Activated CD4-positive, alpha-beta T cell treated with anti-CD3 and anti-CD28 coated beads, Interleukin-2, amount 10 ng/mL, durations not matched to agents 7 days and 5 days (primary cell): ENCODE results near the gene SRPX2. TPM values are rescaled to one million over a fixed set of nuclear protein-coding genes. Genes with fewer than 3 reads are reported as not detected.
"Not testable (repeated sequence)": the region's sequence is repeated elsewhere in the genome, so short reads cannot be mapped to it uniquely, and the experiment has no call there.

Experiments used
- CTCF ChIA-PET: fragments of 350-600 bp; sonication (Branson Sonifier 250); formaldehyde crosslinking; loops from one replicate; lab custom pipeline; 2021; ENCODE audit warnings: antibody characterized with exemption; lab: Charles Lee
- POLR2A ChIA-PET: fragments of 350-600 bp; sonication (Branson Sonifier 250); formaldehyde crosslinking; loops from one replicate; lab custom pipeline; 2021; ENCODE audit warnings: antibody characterized with exemption; lab: Charles Lee
- DNase-seq: peaks from one replicate; pipeline ENCODE4 v3.0.0-alpha.2; 2020
- H3K27ac Mint-ChIP-seq: one replicate; pipeline ENCODE4 v1.8.0; 2021; ENCODE audit warnings: mild to moderate bottlenecking, moderate library complexity, mixed read lengths
- H3K27me3 Mint-ChIP-seq: one replicate; pipeline ENCODE4 v1.8.0; 2021; ENCODE audit warnings: mixed read lengths
- H3K36me3 Mint-ChIP-seq: one replicate; pipeline ENCODE4 v1.8.0; 2021; ENCODE audit warnings: low read depth, mixed read lengths
- H3K4me1 Mint-ChIP-seq: one replicate; pipeline ENCODE4 v1.8.0; 2021; ENCODE audit warnings: mixed read lengths
- H3K4me3 Mint-ChIP-seq: one replicate; pipeline ENCODE4 v1.8.0; 2021; ENCODE audit warnings: mild to moderate bottlenecking, moderate library complexity, mixed read lengths
- H3K9me3 Mint-ChIP-seq: one replicate; pipeline ENCODE4 v1.8.0; 2021; ENCODE audit warnings: mixed read lengths
- total RNA-seq, 2 experiments: library from RNA; stranded (reverse); gene quantifications; one replicate each; pipeline ENCODE4 v1.2.3, GENCODE V29; 2021

The SRPX2 gene
- total RNA-seq, 2 experiments from 2014 or later, result not detected

DNA sequence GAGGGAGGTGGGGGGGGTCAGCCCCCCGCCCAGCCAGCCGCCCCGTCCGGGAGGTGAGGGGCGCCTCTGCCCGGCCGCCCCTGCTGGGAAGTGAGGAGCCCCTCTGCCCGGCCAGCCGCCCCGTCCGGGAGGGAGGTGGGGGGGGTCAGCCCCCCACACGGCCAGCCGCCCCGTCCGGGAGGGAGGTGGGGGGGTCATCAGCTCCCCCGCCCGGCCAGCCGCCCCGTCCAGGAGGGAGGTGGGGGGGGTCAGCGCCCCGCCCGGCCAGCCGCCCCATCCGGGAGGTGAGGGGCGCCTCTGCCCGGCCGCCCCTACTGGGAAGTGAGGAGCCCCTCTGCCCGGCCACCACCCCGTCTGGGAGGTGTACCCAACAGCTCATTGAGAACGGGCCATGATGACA lies 80.0 kb downstream of the SRPX2 start:
- H3K36me3 Mint-ChIP-seq, H3K4me3 Mint-ChIP-seq, H3K9me3 Mint-ChIP-seq, DNase-seq, H3K4me1 Mint-ChIP-seq, H3K27me3 Mint-ChIP-seq, POLR2A ChIA-PET, CTCF ChIA-PET, H3K27ac Mint-ChIP-seq: not testable (repeated sequence)

Other genes with a start within 250 kb of the SRPX2 start
- not detected for gene PCDH19, start 233.9 kb upstream of the SRPX2 start, total RNA-seq
- gene TNMD, start 59.3 kb upstream of the SRPX2 start, total RNA-seq, result not detected
- not detected for gene TSPAN6, start 7.4 kb upstream of the SRPX2 start, total RNA-seq
- gene SYTL4, start 87.9 kb downstream of the SRPX2 start, total RNA-seq, result not detected
- gene CSTF2, start 176.2 kb downstream of the SRPX2 start, total RNA-seq, result 10 to 100 TPM; 33.9 to 35.8 TPM
- gene NOX1, start 230.2 kb downstream of the SRPX2 start, total RNA-seq, result not detected